WTC11 (cell line): ENCODE measurements around the gene GRIK2. TPM values are rescaled to one million over a fixed set of nuclear protein-coding genes. Genes with fewer than 3 reads are reported as not detected.

ENCODE experiments used
- ATAC-seq: fragments of 200-7000 bp; cut with Tn5 transposase; 2 replicates; pipeline ENCODE4 v1.10.0; 2021; ENCODE audit warnings: mild to moderate bottlenecking, moderate library complexity
- CTCF ChIA-PET: fragments of 300-600 bp; sonication (Branson Sonifier 250); formaldehyde crosslinking; loops from one replicate; lab custom pipeline; 2021; ENCODE audit warnings: antibody characterized with exemption; lab: Charles Lee
- POLR2A ChIA-PET: fragments of 350-600 bp; sonication (Branson Sonifier 250); formaldehyde crosslinking; loops from one replicate; lab custom pipeline; 2021; ENCODE audit warnings: antibody characterized with exemption; lab: Charles Lee
- DNase-seq: peaks from one replicate; pipeline ENCODE4 v3.0.0; 2021; ENCODE audit warnings: low spot score
- H3K27ac Mint-ChIP-seq: 2 replicates; pipeline ENCODE4 v1.8.0; 2021; ENCODE audit warnings: mixed read lengths
- H3K27me3 Mint-ChIP-seq: 2 replicates; pipeline ENCODE4 v1.8.0; 2021; ENCODE audit warnings: low read depth, mild to moderate bottlenecking, moderate library complexity, mixed read lengths
- H3K36me3 Mint-ChIP-seq: 2 replicates; pipeline ENCODE4 v1.8.0; 2021; ENCODE audit warnings: mixed read lengths
- H3K4me1 Mint-ChIP-seq: 2 replicates; pipeline ENCODE4 v1.8.0; 2022; ENCODE audit warnings: mixed read lengths
- H3K4me3 Mint-ChIP-seq: 2 replicates; pipeline ENCODE4 v1.8.0; 2021; ENCODE audit warnings: mild to moderate bottlenecking, moderate library complexity, mixed read lengths
- H3K9me3 Mint-ChIP-seq: 2 replicates; pipeline ENCODE4 v1.8.0; 2021; ENCODE audit warnings: mixed read lengths
- MXD4 ChIP-seq: fragments of 250-450 bp; sonication (Bioruptor Pico); IDR thresholded peaks from 2 replicates; pipeline ENCODE4 v1.8.0; 2021; ENCODE audit warnings: mild to moderate bottlenecking, moderate library complexity, borderline replicate concordance
- MYBL2 ChIP-seq: sonication (generic); formaldehyde crosslinking; IDR thresholded peaks from 2 replicates; pipeline ENCODE4 v1.8.1; 2023; ENCODE audit warnings: mild to moderate bottlenecking, moderate library complexity, missing genetic modification reagents
- NFE2L1 ChIP-seq: sonication (generic); formaldehyde crosslinking; IDR thresholded peaks from 2 replicates; pipeline ENCODE4 v1.8.1; 2023; ENCODE audit warnings: missing genetic modification reagents
- NR1H2 ChIP-seq: sonication (generic); formaldehyde crosslinking; IDR thresholded peaks from 2 replicates; pipeline ENCODE4 v1.9.0; 2021; ENCODE audit warnings: mild to moderate bottlenecking, moderate library complexity, missing genetic modification reagents
- NR2C2 ChIP-seq: sonication (generic); formaldehyde crosslinking; IDR thresholded peaks from 2 replicates; pipeline ENCODE4 v1.8.0; 2022; ENCODE audit warnings: mild to moderate bottlenecking, missing genetic modification reagents
- ZNF121 ChIP-seq: sonication (generic); formaldehyde crosslinking; IDR thresholded peaks from 2 replicates; pipeline ENCODE4 v1.8.0; 2023; ENCODE audit warnings: missing genetic modification reagents
- ZNF416 ChIP-seq: fragments of 250-450 bp; sonication (Bioruptor Pico); IDR thresholded peaks from 2 replicates; pipeline ENCODE4 v1.9.0; 2021; ENCODE audit warnings: mild to moderate bottlenecking, inconsistent platforms
- total RNA-seq: library from RNA; stranded (reverse); gene quantifications from 3 replicates; pipeline ENCODE4 v1.2.3, GENCODE V29; 2021
- TF ChIP-seq, protein P1 (sequence below): fragments of 250-450 bp; sonication (Bioruptor Pico); conservative IDR thresholded peaks from 2 replicates; pipeline ENCODE4 v1.9.0; 2021; ENCODE audit warnings: mild to moderate bottlenecking
- TF ChIP-seq, protein P2 (sequence below): fragments of 250-450 bp; sonication (Bioruptor Pico); IDR thresholded peaks from 2 replicates; pipeline ENCODE4 v1.9.0; 2021; ENCODE audit warnings: mild to moderate bottlenecking
- TF ChIP-seq, protein P3 (sequence below): fragments of 250-450 bp; sonication (Bioruptor Pico); IDR thresholded peaks from 2 replicates; pipeline ENCODE4 v2.1.2; 2022; ENCODE audit warnings: mild to moderate bottlenecking, moderate library complexity
- TF ChIP-seq, protein P4 (sequence below): sonication (generic); formaldehyde crosslinking; IDR thresholded peaks from 2 replicates; pipeline ENCODE4 v1.8.0; 2022; ENCODE audit warnings: mild to moderate bottlenecking, missing genetic modification reagents
- TF ChIP-seq, protein P5 (sequence below): sonication (generic); formaldehyde crosslinking; IDR thresholded peaks from 2 replicates; pipeline ENCODE4 v1.8.1; 2023; ENCODE audit warnings: mild to moderate bottlenecking, moderate library complexity, missing genetic modification reagents
- TF ChIP-seq, protein P6 (sequence below): sonication (generic); formaldehyde crosslinking; conservative IDR thresholded peaks from 2 replicates; pipeline ENCODE4 v1.8.1; 2022; ENCODE audit warnings: mild to moderate bottlenecking, missing genetic modification reagents
- TF ChIP-seq, protein P7 (sequence below): sonication (generic); formaldehyde crosslinking; IDR thresholded peaks from 2 replicates; pipeline ENCODE4 v1.8.1; 2022; ENCODE audit warnings: low read depth, missing genetic modification reagents, borderline replicate concordance
- TF ChIP-seq, protein P8 (sequence below): sonication (generic); formaldehyde crosslinking; IDR thresholded peaks from 2 replicates; pipeline ENCODE4 v1.8.0; 2022; ENCODE audit warnings: mild to moderate bottlenecking, missing genetic modification reagents

Gene GRIK2
- total RNA-seq, 1 experiment from 2014 or later: 2.7 TPM

DNA sequence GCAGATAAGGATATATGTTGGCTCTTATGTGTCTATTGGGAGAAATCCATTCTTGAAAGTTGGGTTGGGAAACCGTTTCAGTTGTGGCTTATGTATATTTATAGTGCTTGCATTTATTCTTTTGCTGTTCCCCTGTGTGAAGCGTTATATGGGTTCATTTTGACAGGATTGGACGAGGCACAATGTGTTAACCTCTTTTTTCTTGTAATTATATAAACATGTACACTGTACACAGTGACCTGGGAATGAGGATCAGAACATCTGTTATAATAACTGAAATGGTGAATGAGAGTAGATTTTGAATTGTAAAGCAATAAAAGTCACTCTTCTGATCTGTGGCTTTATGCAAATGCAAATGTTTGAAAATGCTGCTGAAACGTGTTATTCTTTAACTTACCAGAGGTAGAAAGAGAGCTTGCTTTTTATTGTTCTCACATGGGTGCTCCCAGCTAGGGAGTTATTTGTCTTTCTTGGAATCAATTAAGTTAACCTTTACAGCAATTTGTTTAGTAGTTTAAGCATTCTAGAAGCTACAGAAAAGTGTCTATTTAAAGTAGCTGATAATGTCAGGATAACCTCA is 213.7 kb downstream of the GRIK2 start (continued):
- TF ChIP-seq, protein P1, sequence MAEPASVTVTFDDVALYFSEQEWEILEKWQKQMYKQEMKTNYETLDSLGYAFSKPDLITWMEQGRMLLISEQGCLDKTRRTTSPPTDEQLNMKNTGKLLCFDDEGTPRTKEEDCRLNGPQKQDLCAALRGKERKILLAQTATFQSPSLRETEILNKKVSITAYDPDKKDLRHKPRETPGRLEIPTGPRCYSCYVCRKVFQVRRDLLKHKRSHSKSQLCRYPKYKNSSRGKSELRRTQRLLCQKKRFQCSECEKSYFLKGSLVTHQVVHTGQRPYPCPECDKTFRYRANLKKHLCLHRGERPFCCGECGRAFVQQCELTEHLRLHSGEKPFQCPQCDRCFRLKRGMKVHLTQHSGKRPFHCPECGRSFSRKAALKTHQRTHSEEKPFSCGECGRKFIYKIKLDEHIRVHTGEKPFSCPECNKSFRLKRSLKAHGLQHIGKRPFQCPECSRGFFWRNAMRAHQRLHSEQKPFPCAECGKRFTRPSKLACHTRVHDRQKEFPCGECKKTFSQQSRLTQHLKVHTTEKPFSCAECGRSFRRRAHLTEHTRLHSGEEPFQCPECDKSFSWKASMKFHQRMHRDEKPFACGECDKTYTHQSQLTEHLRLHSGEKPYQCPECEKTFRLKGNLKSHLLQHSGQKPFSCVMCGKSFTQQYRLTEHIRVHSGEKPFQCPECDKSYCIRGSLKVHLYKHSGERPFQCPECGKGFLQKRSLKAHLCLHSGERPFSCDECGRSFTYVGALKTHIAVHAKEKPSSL (CRISPR knock-in tag): no peak
- TF ChIP-seq, all 79 proteins: peak for 0

DNA sequence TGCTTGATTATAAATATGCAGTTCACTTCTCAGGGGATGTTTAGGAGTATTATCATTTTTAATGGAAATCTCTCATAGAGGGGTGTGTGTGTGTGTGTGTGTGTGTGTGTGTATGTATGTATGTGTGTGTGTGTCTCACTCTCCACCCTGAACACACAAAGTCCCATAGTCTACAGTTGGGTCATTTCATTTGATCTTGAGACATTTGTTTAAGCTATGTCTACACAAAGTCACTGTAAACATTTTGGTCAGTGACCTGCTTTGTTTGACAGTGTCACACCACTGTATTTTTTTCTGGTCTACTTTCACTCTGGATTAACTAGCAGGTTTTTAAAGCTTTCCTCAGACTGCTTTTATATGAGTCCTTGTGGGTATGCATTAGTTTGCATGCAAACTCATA is 215.2 kb downstream of the GRIK2 start:
- no peak for DNase-seq
- Mint-ChIP-seq H3K4me1 (peaks cover 34% of the 10 kb centered on the region), H3K9me3 (no peaks in the 10 kb centered on the region), H3K27me3 (no peaks in the 10 kb centered on the region), H3K36me3 (no peaks in the 10 kb centered on the region), H3K4me3 (no peak overlapping the region), H3K27ac (no peak overlapping the region)
- ATAC-seq: no peak
- TF ChIP-seq, protein P2, sequence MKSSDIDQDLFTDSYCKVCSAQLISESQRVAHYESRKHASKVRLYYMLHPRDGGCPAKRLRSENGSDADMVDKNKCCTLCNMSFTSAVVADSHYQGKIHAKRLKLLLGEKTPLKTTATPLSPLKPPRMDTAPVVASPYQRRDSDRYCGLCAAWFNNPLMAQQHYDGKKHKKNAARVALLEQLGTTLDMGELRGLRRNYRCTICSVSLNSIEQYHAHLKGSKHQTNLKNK: no peak
- TF ChIP-seq, protein P3, sequence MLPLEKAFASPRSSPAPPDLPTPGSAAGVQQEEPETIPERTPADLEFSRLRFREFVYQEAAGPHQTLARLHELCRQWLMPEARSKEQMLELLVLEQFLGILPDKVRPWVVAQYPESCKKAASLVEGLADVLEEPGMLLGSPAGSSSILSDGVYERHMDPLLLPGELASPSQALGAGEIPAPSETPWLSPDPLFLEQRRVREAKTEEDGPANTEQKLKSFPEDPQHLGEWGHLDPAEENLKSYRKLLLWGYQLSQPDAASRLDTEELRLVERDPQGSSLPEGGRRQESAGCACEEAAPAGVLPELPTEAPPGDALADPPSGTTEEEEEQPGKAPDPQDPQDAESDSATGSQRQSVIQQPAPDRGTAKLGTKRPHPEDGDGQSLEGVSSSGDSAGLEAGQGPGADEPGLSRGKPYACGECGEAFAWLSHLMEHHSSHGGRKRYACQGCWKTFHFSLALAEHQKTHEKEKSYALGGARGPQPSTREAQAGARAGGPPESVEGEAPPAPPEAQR: no peak
- TF ChIP-seq, protein P4, sequence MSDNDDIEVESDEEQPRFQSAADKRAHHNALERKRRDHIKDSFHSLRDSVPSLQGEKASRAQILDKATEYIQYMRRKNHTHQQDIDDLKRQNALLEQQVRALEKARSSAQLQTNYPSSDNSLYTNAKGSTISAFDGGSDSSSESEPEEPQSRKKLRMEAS (CRISPR knock-in tag): no peak
- TF ChIP-seq, protein P5, sequence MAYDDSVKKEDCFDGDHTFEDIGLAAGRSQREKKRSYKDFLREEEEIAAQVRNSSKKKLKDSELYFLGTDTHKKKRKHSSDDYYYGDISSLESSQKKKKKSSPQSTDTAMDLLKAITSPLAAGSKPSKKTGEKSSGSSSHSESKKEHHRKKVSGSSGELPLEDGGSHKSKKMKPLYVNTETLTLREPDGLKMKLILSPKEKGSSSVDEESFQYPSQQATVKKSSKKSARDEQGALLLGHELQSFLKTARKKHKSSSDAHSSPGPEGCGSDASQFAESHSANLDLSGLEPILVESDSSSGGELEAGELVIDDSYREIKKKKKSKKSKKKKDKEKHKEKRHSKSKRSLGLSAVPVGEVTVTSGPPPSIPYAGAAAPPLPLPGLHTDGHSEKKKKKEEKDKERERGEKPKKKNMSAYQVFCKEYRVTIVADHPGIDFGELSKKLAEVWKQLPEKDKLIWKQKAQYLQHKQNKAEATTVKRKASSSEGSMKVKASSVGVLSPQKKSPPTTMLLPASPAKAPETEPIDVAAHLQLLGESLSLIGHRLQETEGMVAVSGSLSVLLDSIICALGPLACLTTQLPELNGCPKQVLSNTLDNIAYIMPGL (CRISPR knock-in tag): no peak
- TF ChIP-seq, protein P6, sequence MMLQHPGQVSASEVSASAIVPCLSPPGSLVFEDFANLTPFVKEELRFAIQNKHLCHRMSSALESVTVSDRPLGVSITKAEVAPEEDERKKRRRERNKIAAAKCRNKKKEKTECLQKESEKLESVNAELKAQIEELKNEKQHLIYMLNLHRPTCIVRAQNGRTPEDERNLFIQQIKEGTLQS (CRISPR knock-in tag): no peak
- TF ChIP-seq, protein P7, sequence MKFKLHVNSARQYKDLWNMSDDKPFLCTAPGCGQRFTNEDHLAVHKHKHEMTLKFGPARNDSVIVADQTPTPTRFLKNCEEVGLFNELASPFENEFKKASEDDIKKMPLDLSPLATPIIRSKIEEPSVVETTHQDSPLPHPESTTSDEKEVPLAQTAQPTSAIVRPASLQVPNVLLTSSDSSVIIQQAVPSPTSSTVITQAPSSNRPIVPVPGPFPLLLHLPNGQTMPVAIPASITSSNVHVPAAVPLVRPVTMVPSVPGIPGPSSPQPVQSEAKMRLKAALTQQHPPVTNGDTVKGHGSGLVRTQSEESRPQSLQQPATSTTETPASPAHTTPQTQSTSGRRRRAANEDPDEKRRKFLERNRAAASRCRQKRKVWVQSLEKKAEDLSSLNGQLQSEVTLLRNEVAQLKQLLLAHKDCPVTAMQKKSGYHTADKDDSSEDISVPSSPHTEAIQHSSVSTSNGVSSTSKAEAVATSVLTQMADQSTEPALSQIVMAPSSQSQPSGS: no peak
- no peak for TF ChIP-seq ZNF121 (CRISPR knock-in tag)
- no peak for TF ChIP-seq NR2C2 (CRISPR knock-in tag)
- no peak for TF ChIP-seq ZNF416 (CRISPR knock-in tag)
- TF ChIP-seq MYBL2 (CRISPR knock-in tag): no peak
- TF ChIP-seq, protein P8, sequence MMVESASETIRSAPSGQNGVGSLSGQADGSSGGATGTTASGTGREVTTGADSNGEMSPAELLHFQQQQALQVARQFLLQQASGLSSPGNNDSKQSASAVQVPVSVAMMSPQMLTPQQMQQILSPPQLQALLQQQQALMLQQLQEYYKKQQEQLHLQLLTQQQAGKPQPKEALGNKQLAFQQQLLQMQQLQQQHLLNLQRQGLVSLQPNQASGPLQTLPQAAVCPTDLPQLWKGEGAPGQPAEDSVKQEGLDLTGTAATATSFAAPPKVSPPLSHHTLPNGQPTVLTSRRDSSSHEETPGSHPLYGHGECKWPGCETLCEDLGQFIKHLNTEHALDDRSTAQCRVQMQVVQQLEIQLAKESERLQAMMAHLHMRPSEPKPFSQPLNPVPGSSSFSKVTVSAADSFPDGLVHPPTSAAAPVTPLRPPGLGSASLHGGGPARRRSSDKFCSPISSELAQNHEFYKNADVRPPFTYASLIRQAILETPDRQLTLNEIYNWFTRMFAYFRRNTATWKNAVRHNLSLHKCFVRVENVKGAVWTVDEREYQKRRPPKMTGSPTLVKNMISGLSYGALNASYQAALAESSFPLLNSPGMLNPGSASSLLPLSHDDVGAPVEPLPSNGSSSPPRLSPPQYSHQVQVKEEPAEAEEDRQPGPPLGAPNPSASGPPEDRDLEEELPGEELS (CRISPR knock-in tag): no peak
- TF ChIP-seq NR1H2: no peak
- TF ChIP-seq MXD4: no peak
- TF ChIP-seq NFE2L1 (CRISPR knock-in tag): no peak
- CTCF ChIA-PET: no interaction called here
- POLR2A ChIA-PET: no interaction called here
